Right hindlimb (tissue), 1 donor: ENCODE data around the gene KLK3.

ENCODE experiments used
- DNase-seq: peaks from one replicate; pipeline ENCODE4 v3.0.0-alpha.2; 2018

The KLK3 gene

DNA sequence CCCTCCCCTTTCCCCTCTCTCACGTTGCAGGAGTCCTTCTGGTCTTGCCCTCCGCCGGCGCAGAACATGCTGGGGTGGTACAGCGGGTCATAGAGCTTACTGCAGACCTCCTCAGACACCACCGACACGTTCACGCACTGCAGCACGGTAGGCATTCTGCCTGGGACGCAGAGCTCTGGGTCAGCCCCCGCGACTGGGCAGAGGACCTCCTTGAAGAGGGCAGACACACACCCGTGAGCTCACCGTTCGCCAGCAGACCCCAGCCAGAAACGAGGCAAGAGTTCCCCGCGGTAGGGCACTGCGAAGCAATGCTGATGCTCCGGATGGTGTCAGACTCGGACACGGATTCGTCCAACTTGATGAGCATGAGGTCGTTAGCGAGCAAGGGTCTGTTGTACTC is 53.6 kb downstream of the KLK3 start:
- no peak for DNase-seq

DNA sequence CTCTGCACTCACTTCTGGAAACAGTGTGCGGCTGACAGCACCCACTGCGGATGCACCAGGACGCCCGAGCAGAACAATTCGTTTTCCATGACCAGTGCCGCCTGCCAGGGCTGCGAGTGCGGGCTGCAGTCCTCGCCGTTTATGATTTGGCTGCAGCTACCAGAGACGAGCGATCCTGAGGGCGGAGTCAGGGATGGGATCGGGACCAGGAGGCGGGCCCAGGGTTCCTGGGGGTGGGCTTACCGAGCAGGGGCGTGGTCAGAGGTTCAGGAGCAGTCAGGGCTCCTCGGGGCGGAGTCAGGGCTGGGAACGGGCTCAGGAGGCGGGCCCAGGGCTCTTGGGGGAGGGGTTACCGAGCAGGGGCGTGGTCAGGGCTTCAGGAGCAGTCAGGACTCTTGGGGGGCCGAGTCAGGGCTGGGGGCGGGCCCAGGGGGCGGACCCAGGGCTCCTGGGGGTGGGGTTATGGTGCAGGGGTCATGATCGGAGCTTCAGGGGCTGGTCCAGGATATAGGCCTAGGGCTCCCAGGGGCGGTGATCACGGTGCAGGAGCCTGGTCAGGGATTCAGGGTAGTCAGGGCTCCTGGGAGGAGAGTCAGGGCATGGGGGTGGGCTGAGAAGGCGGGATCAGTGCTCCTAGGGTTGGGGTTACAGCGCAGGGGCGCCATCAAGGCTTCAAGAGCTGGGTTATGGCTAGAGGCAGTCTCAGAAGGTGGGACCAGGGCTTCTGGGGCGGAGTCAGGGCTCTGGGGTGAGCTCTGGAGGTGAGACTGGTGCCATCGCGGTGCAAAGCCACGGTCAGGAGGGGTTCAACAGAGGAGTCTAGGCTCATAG is 54.7 kb downstream of the KLK3 start:
- peak; percentile 45 for DNase-seq
